SK-N-SH (cell line): ENCODE data around the gene TP73.

ENCODE experiments used
- ELF1 ChIP-seq: IDR thresholded peaks from 2 replicates; pipeline ENCODE4 v1.4.0; 2012
- EP300 ChIP-seq, 2 experiments: IDR thresholded peaks; 2 replicates each; pipeline versions ENCODE4 v1.4.0 to v1.6.1; 2012; ENCODE audit warnings: borderline replicate concordance in 1 of 2, low read depth in 1 of 2, low read length in 1 of 2
- FOXJ3 ChIP-seq: sonication (generic); formaldehyde crosslinking; IDR thresholded peaks from 2 replicates; pipeline ENCODE4 v1.5.1; 2020; ENCODE audit warnings: mild to moderate bottlenecking, missing genetic modification reagents
- FOXM1 ChIP-seq: IDR thresholded peaks from 2 replicates; pipeline ENCODE4 v1.4.0; 2012; ENCODE audit warnings: low read depth, mild to moderate bottlenecking
- GABPA ChIP-seq: IDR thresholded peaks from 2 replicates; pipeline ENCODE4 v1.4.0; 2012; ENCODE audit warnings: low read depth, mild to moderate bottlenecking
- RAD21 ChIP-seq: IDR thresholded peaks from 2 replicates; pipeline ENCODE4 v1.6.1; 2012; ENCODE audit warnings: mild to moderate bottlenecking, low read length
- TAF1 ChIP-seq: IDR thresholded peaks from 2 replicates; pipeline ENCODE4 v1.6.1; 2012; ENCODE audit warnings: low read depth, mild to moderate bottlenecking, low read length, moderate library complexity, borderline replicate concordance
- TF ChIP-seq, protein P1 (sequence below): IDR thresholded peaks from 2 replicates; pipeline ENCODE4 v1.4.0; 2012; ENCODE audit warnings: low read depth, borderline replicate concordance
- TF ChIP-seq, protein P2 (sequence below): fragments of 200-600 bp; sonication (generic); IDR thresholded peaks from 2 replicates; pipeline ENCODE4 v1.6.1; 2017; ENCODE audit warnings: antibody characterized with exemption, mild to moderate bottlenecking, moderate library complexity

DNA sequence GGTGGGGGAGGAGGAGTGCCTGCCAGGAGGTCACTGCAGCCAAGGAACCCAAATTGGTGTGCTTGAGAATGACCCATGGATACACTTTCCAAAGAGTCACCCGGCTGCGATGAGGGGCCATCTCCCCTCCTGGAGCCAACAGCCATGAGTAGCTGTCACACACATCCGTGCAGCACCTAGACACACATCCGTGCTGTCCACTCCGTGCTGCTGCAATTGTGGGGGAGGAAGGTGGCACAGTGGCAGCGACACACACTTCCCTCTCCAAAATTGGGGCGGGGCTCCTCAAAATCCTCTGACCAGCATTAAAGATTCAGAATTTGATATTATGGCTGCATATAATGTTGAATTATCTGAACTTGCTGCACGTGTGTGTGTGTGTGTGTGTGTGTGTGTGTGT lies 15.8 kb downstream of the TP73 start:
- TF ChIP-seq RAD21, result no peak
- TF ChIP-seq ELF1, result no peak
- TF ChIP-seq EP300 (IDR thresholded peaks at IDR 0.05; ENCODE audit: borderline replicate concordance in 1 of 2, low read depth in 1 of 2, low read length in 1 of 2), result no peak
- no peak for TF ChIP-seq FOXM1
- TF ChIP-seq FOXJ3, result no peak
- TF ChIP-seq GABPA, result no peak
- TF ChIP-seq, protein P1, sequence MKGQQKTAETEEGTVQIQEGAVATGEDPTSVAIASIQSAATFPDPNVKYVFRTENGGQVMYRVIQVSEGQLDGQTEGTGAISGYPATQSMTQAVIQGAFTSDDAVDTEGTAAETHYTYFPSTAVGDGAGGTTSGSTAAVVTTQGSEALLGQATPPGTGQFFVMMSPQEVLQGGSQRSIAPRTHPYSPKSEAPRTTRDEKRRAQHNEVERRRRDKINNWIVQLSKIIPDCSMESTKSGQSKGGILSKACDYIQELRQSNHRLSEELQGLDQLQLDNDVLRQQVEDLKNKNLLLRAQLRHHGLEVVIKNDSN, result no peak
- TF ChIP-seq, protein P2, sequence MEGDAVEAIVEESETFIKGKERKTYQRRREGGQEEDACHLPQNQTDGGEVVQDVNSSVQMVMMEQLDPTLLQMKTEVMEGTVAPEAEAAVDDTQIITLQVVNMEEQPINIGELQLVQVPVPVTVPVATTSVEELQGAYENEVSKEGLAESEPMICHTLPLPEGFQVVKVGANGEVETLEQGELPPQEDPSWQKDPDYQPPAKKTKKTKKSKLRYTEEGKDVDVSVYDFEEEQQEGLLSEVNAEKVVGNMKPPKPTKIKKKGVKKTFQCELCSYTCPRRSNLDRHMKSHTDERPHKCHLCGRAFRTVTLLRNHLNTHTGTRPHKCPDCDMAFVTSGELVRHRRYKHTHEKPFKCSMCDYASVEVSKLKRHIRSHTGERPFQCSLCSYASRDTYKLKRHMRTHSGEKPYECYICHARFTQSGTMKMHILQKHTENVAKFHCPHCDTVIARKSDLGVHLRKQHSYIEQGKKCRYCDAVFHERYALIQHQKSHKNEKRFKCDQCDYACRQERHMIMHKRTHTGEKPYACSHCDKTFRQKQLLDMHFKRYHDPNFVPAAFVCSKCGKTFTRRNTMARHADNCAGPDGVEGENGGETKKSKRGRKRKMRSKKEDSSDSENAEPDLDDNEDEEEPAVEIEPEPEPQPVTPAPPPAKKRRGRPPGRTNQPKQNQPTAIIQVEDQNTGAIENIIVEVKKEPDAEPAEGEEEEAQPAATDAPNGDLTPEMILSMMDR, result no peak
- no peak for TF ChIP-seq TAF1
